AG09319 (cell line): ENCODE results near the gene ACBD4.

Experiments
- DNase-seq: peaks from one replicate; pipeline ENCODE4 v3.0.0-alpha.2; 2010; ENCODE audit warnings: low read depth; ENCODE audit errors: extremely low read depth
- CTCF ChIP-seq: IDR thresholded peaks from 2 replicates; pipeline ENCODE4 v1.5.1; 2011; ENCODE audit warnings: low read depth, mild to moderate bottlenecking, inconsistent platforms, low read length, moderate library complexity

The ACBD4 gene

GRCh38 chr17:45110676-45111611 lies 24.5 kb upstream of the ACBD4 start:
- no peak for DNase-seq
- TF ChIP-seq CTCF, result no peak; the same call in 1 of the 2 replicates

- no peak for TF ChIP-seq CTCF
Observed at GRCh38 chr17:45111850-45112249, 23.6 kb upstream of the ACBD4 start.

GRCh38 chr17:45112559-45113423 lies 22.7 kb upstream of the ACBD4 start:
- no peak for DNase-seq
- no peak for TF ChIP-seq CTCF

More at GRCh38 chr17:45111850-45112249, 23.6 kb upstream of the ACBD4 start:
- DNase-seq, result no peak

GRCh38 chr17:45113424-45113754 lies 22.1 kb upstream of the ACBD4 start:
- no peak for TF ChIP-seq CTCF
- DNase-seq, result no peak

GRCh38 chr17:45114117-45114932 lies 21.2 kb upstream of the ACBD4 start:
- no peak for DNase-seq
- TF ChIP-seq CTCF, result no peak

GRCh38 chr17:45115015-45115625 lies 20.4 kb upstream of the ACBD4 start:
- TF ChIP-seq CTCF, result no peak
- no peak for DNase-seq
